IMR-90 (cell line): ENCODE data around the gene PGA4. TPM values are rescaled to one million over a fixed set of nuclear protein-coding genes. Genes with fewer than 3 reads are reported as not detected.
"Not testable (repeated sequence)": the region's sequence is repeated elsewhere in the genome, so short reads cannot be mapped to it uniquely, and the experiment has no call there.

Source experiments
- ATAC-seq: fragments of 200-7000 bp; cut with Tn5 transposase; 2 replicates; pipeline ENCODE4 v1.9.1; 2020; ENCODE audit warnings: low read depth, mild to moderate bottlenecking, moderate library complexity
- BruUV-seq: library from RNA; stranded (reverse); fragments of 400-500 nt; replicated peaks from 2 replicates; lab custom pipeline; 2021; lab: Mats Ljungman, UMichigan
- CTCF ChIA-PET: fragments of 300-600 bp; formaldehyde crosslinking; extraction: SDS; loops from one replicate; lab custom pipeline; 2021; ENCODE audit warnings: antibody characterized with exemption; lab: Yijun Ruan, JAX
- POLR2A ChIA-PET: fragments of 300-600 bp; sonication (Branson Sonifier 250); formaldehyde crosslinking; loops from one replicate; lab custom pipeline; 2022; ENCODE audit warnings: antibody characterized with exemption; ENCODE audit not compliant: unreplicated experiment; lab: Charles Lee
- DNase-seq: peaks from one replicate; pipeline ENCODE4 v3.0.0; 2013
- H2AFZ ChIP-seq: replicated peaks from 2 replicates; pipeline ENCODE3; 2013; ENCODE audit warnings: low read length, mild to moderate bottlenecking; ENCODE audit not compliant: poor library complexity
- H2AK5ac ChIP-seq: 2 replicates; pipeline ENCODE4 v1.6.1; 2013; ENCODE audit warnings: low read depth, low read length, inconsistent platforms
- H2AK9ac ChIP-seq: replicated peaks from 2 replicates; pipeline ENCODE3; 2013; ENCODE audit warnings: mild to moderate bottlenecking, low read depth, low read length, moderate library complexity; ENCODE audit not compliant: poor library complexity
- H2BK120ac ChIP-seq: 2 replicates; pipeline ENCODE4 v1.6.1; 2013; ENCODE audit warnings: low read depth, low read length, inconsistent platforms
- H2BK15ac ChIP-seq: 3 replicates; pipeline ENCODE4 v1.6.1; 2013; ENCODE audit warnings: low read depth, low read length, inconsistent platforms
- H2BK20ac ChIP-seq: 2 replicates; pipeline ENCODE4 v1.6.1; 2013; ENCODE audit warnings: low read depth, mild to moderate bottlenecking, inconsistent platforms, low read length, moderate library complexity
- H2BK5ac ChIP-seq: 2 replicates; pipeline ENCODE4 v1.6.1; 2013; ENCODE audit warnings: mild to moderate bottlenecking, low read depth, low read length, inconsistent platforms; ENCODE audit not compliant: poor library complexity, severe bottlenecking
- H3K14ac ChIP-seq: replicated peaks from 2 replicates; pipeline ENCODE4 v1.6.1; 2013; ENCODE audit warnings: low read depth, low read length, inconsistent platforms
- H3K18ac ChIP-seq: 2 replicates; pipeline ENCODE4 v1.6.1; 2013; ENCODE audit warnings: low read depth, low read length, control low read depth
- H3K23ac ChIP-seq: 2 replicates; pipeline ENCODE4 v1.6.1; 2013; ENCODE audit warnings: low read depth, low read length, inconsistent platforms
- H3K27ac ChIP-seq: 2 replicates; pipeline ENCODE4 v1.5.1; 2013; ENCODE audit warnings: mild to moderate bottlenecking, control low read depth, low read length; ENCODE audit not compliant: insufficient read depth
- H3K27me3 ChIP-seq: 2 replicates; pipeline ENCODE4 v1.6.1; 2013; ENCODE audit warnings: low read length; ENCODE audit not compliant: control insufficient read depth, insufficient read depth
- H3K36me3 ChIP-seq: 2 replicates; pipeline ENCODE4 v1.6.1; 2013; ENCODE audit warnings: low read length, mixed read lengths; ENCODE audit not compliant: control insufficient read depth, insufficient read depth
- H3K4ac ChIP-seq: 2 replicates; pipeline ENCODE4 v1.6.1; 2013; ENCODE audit warnings: low read depth, low read length, inconsistent platforms
- H3K4me1 ChIP-seq: 2 replicates; pipeline ENCODE4 v1.6.1; 2013; ENCODE audit warnings: low read length, mixed read lengths; ENCODE audit not compliant: control insufficient read depth, insufficient read depth
- H3K4me2 ChIP-seq: 2 replicates; pipeline ENCODE4 v1.6.1; 2013; ENCODE audit warnings: low read depth, mild to moderate bottlenecking, control low read depth, low read length, moderate library complexity
- H3K4me3 ChIP-seq: 2 replicates; pipeline ENCODE4 v1.5.1; 2013; ENCODE audit warnings: low read depth, mild to moderate bottlenecking, control low read depth, low read length, moderate library complexity; ENCODE audit not compliant: insufficient read depth
- H3K56ac ChIP-seq: 2 replicates; pipeline ENCODE4 v1.6.1; 2013; ENCODE audit warnings: low read length, inconsistent platforms; ENCODE audit not compliant: insufficient read depth; ENCODE audit errors: extremely low read depth
- H3K79me1 ChIP-seq, 2 experiments: 2 replicates each; pipeline ENCODE4 v1.6.1; 2013; ENCODE audit warnings: low read length in 2 of 2, inconsistent platforms in 1 of 2, low read depth in 1 of 2
- H3K9ac ChIP-seq: 2 replicates; pipeline ENCODE4 v1.6.1; 2013; ENCODE audit warnings: low read depth, low read length, control low read depth
- H3K9me1 ChIP-seq: 2 replicates; pipeline ENCODE4 v1.6.1; 2013; ENCODE audit warnings: low read length, inconsistent platforms; ENCODE audit not compliant: insufficient read depth
- H3K9me3 ChIP-seq: 2 replicates; pipeline ENCODE4 v1.6.1; 2013; ENCODE audit warnings: low read length; ENCODE audit not compliant: control insufficient read depth, insufficient read depth
- H4K20me1 ChIP-seq: 2 replicates; pipeline ENCODE4 v1.6.1; 2013; ENCODE audit warnings: low read length, inconsistent platforms; ENCODE audit not compliant: insufficient read depth
- H4K5ac ChIP-seq: 2 replicates; pipeline ENCODE4 v1.6.1; 2013; ENCODE audit warnings: mild to moderate bottlenecking, low read depth, low read length, control low read depth
- H4K8ac ChIP-seq, 2 experiments: 2 replicates each; pipeline ENCODE4 v1.6.1; 2013; ENCODE audit warnings: low read depth in 2 of 2, low read length in 2 of 2, control low read depth in 1 of 2, inconsistent platforms in 1 of 2
- H4K91ac ChIP-seq: 2 replicates; pipeline ENCODE4 v1.6.1; 2013; ENCODE audit warnings: low read depth, low read length, inconsistent platforms; ENCODE audit not compliant: insufficient read depth
- WGBS, 2 experiments: methylation state at CpG; one replicate each; pipeline versions ENCODE4 v1.1.5 to v1.1.7; 2013; ENCODE audit warnings: missing lambda C conversion rate in 2 of 2; ENCODE audit not compliant: insufficient read length in 1 of 2; ENCODE audit errors: extremely low coverage in 2 of 2; 5-methylcytosine and 5-hydroxymethylcytosine counted together
- dilution Hi-C: fragments of 300-500 bp; cut with HindIII; formaldehyde crosslinking; loops from one replicate; pipeline ENCODE4 v1.14.3; 2018; ENCODE audit warnings: low sequenced_read_pairs; ENCODE audit not compliant: unreplicated experiment
- in situ Hi-C: fragments of 300-500 bp; cut with MboI; formaldehyde crosslinking; loops from 3 replicates; pipeline ENCODE4 v1.14.3; 2019; ENCODE audit warnings: low sequenced_read_pairs, inconsistent platforms, mixed read lengths
- intact Hi-C: fragments of 100-400 bp; cut with micrococcal nuclease; formaldehyde crosslinking; loops from 2 replicates; pipeline ENCODE4 v1.10.0; 2022
- polyA plus RNA-seq, 3 experiments: library from polyadenylated mRNA; depleted of rRNA; stranded (reverse); fragments of >200 nt; gene quantifications; 2 replicates each; pipeline ENCODE4 v1.2.3, GENCODE V29; 2012; ENCODE audit warnings: low replicate concordance in 1 of 3
- total RNA-seq: library from RNA; depleted of rRNA; stranded (reverse); fragments of >200 nt; gene quantifications from 2 replicates; pipeline ENCODE4 v1.2.3, GENCODE V29; 2012

The PGA4 gene
- total and polyA plus RNA-seq, 2 of the 4 experiments (the other 2 are of a cell fraction), result not detected

GRCh38 chr11:61237130-61237529, 15.0 kb downstream of the PGA4 start:
- H3K4me3 ChIP-seq, H3K23ac ChIP-seq, H3K9ac ChIP-seq, H3K27ac ChIP-seq, CTCF ChIA-PET, in situ Hi-C loops, H2AFZ ChIP-seq, H3K79me1 ChIP-seq, H3K14ac ChIP-seq, H2BK15ac ChIP-seq, H3K4me1 ChIP-seq, intact Hi-C loops, H3K36me3 ChIP-seq, H4K91ac ChIP-seq, H2BK120ac ChIP-seq, H3K9me3 ChIP-seq, H2AK9ac ChIP-seq, H4K8ac ChIP-seq, H3K18ac ChIP-seq, BruUV-seq, H3K56ac ChIP-seq, DNase-seq, H3K27me3 ChIP-seq, dilution Hi-C loops, H2BK5ac ChIP-seq, ATAC-seq, POLR2A ChIA-PET, H2AK5ac ChIP-seq, H3K4me2 ChIP-seq, H2BK20ac ChIP-seq, H4K20me1 ChIP-seq, H3K9me1 ChIP-seq, H4K5ac ChIP-seq, H3K4ac ChIP-seq: not testable (repeated sequence)
- WGBS, 2 experiments, result no CpG with 5 or more reads among the region's 4 CpGs

GRCh38 chr11:61240288-61240687, 18.1 kb downstream of the PGA4 start:
- in situ Hi-C loops, H3K4me2 ChIP-seq, H3K9me3 ChIP-seq, H3K23ac ChIP-seq, DNase-seq, H2BK15ac ChIP-seq, BruUV-seq, H2AK9ac ChIP-seq, H3K9ac ChIP-seq, dilution Hi-C loops, H2BK20ac ChIP-seq, H2BK5ac ChIP-seq, H3K9me1 ChIP-seq, H4K91ac ChIP-seq, CTCF ChIA-PET, H3K27ac ChIP-seq, POLR2A ChIA-PET, H4K20me1 ChIP-seq, H4K5ac ChIP-seq, H2BK120ac ChIP-seq, H3K56ac ChIP-seq, intact Hi-C loops, H4K8ac ChIP-seq, H2AFZ ChIP-seq, H3K4me3 ChIP-seq, H3K4me1 ChIP-seq, H3K4ac ChIP-seq, ATAC-seq, H3K36me3 ChIP-seq, H3K27me3 ChIP-seq, H3K14ac ChIP-seq, H3K79me1 ChIP-seq, H2AK5ac ChIP-seq, H3K18ac ChIP-seq: not testable (repeated sequence)
- WGBS, 2 experiments, result 26% methylated on average over 3 of the region's 8 CpGs; no CpG with 5 or more reads in 1 of the 2 experiments
